ENCODE data around the gene TMCO1. TPM values are rescaled to one million over a fixed set of nuclear protein-coding genes. Genes with fewer than 3 reads are reported as not detected.

The TMCO1 gene
- total RNA-seq, 1 experiment from 2014 or later: 70.1 TPM

DNA sequence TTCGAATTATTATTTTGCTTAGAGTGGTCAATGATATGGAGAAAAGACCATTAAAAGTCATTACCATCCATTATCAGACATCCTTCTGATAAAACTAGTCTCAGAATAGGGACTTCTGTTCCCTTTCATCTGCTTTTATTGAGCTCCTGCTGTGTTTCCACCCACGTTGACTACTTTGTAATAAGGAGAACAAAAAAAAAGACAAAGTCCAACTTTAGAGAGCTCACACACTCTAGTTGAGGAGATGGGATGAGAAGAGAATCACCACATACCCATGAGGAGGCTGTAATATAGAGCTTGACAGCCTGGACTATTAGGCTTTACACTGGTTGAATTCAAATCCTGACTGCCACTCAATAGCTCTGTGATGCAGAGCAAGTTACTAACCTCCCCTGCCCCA, 42.5 kb downstream of the TMCO1 start:
- Histone ChIP-seq H2BK15ac (ENCODE audit: low read depth, low read length) (no peak overlapping the region), H3K56ac (ENCODE audit: insufficient read length, low read depth, low read length) (no peak overlapping the region), H3T11ph (ENCODE audit: low read length) (no peak overlapping the region), H3K9me3 (ENCODE audit: control insufficient read depth, low read depth, low read length) (no peaks in the 10 kb centered on the region), H2BK120ac (ENCODE audit: low read depth, low read length, poor library complexity, severe bottlenecking) (no peak overlapping the region), H3K14ac (ENCODE audit: insufficient read depth, low read length) (no peak overlapping the region), H3K27me3 (ENCODE audit: insufficient read depth, low read length) (no peaks in the 10 kb centered on the region), H2AK5ac (ENCODE audit: insufficient read length, low read length) (no peak overlapping the region), H3K18ac (ENCODE audit: insufficient read length, low read depth, low read length) (no peak overlapping the region), H3K23ac (ENCODE audit: insufficient read length, low read depth, low read length) (no peak overlapping the region), H2BK20ac (ENCODE audit: low read depth, low read length, poor library complexity, severe bottlenecking) (no peak overlapping the region), H3K23me2 (ENCODE audit: insufficient read length, low read depth, low read length, poor library complexity, severe bottlenecking) (no peaks in the 10 kb centered on the region), H3K4me2 (ENCODE audit: insufficient read depth, insufficient read length, low read length) (no peak overlapping the region), H3K9ac (ENCODE audit: extremely low read depth, insufficient read length, low read length) (no peak overlapping the region), H4K20me1 (ENCODE audit: control insufficient read depth, insufficient read depth, insufficient read length) (no peaks in the 10 kb centered on the region), H4K91ac (ENCODE audit: insufficient read length, low read depth, low read length) (no peak overlapping the region), H2AFZ (ENCODE audit: low read length) (no peak overlapping the region), H3K27ac (ENCODE audit: insufficient read length, low read depth, low read length) (no peak overlapping the region), H4K8ac (replicated peaks; ENCODE audit: insufficient read length, low read depth, low read length) (no peak overlapping the region), H3K4me1 (ENCODE audit: insufficient read depth, low read length) (no peaks in the 10 kb centered on the region), H2BK5ac (ENCODE audit: insufficient read length, low read length) (no peak overlapping the region), H4K5ac (ENCODE audit: insufficient read length, low read depth, low read length) (no peak overlapping the region), H3K79me2 (ENCODE audit: insufficient read depth, low read length) (no peaks in the 10 kb centered on the region), H3K79me1 (ENCODE audit: insufficient read depth, low read depth, low read length, poor library complexity, severe bottlenecking) (no peaks in the 10 kb centered on the region), H2BK12ac (ENCODE audit: insufficient read length, low read depth, low read length) (no peak overlapping the region), H3K4ac (ENCODE audit: low read depth, low read length) (no peak overlapping the region)
- TF ChIP-seq, protein P1, sequence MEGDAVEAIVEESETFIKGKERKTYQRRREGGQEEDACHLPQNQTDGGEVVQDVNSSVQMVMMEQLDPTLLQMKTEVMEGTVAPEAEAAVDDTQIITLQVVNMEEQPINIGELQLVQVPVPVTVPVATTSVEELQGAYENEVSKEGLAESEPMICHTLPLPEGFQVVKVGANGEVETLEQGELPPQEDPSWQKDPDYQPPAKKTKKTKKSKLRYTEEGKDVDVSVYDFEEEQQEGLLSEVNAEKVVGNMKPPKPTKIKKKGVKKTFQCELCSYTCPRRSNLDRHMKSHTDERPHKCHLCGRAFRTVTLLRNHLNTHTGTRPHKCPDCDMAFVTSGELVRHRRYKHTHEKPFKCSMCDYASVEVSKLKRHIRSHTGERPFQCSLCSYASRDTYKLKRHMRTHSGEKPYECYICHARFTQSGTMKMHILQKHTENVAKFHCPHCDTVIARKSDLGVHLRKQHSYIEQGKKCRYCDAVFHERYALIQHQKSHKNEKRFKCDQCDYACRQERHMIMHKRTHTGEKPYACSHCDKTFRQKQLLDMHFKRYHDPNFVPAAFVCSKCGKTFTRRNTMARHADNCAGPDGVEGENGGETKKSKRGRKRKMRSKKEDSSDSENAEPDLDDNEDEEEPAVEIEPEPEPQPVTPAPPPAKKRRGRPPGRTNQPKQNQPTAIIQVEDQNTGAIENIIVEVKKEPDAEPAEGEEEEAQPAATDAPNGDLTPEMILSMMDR (conservative IDR thresholded peaks at IDR 0.05): no peak
- H3K4me1 Mint-ChIP-seq: no peaks in the 10 kb centered on the region
- H3K9me3 Mint-ChIP-seq: no peaks in the 10 kb centered on the region
- H3K36me3 Mint-ChIP-seq (ENCODE audit: insufficient read depth in 1 of 3, low read depth in 3 of 3): peaks cover 0 to 8% (median 4%) of the 10 kb centered on the region in 3 experiments; a peak in 4 of 7 replicates
- no CpG with 5 or more reads among the region's 2 CpGs for WGBS (ENCODE audit: extremely low coverage, insufficient read length, low lambda C conversion rate)
- DNase-seq: no peak
- H3K27ac Mint-ChIP-seq: no peak overlapping the region
- no peaks in the 10 kb centered on the region for H3K27me3 Mint-ChIP-seq (ENCODE audit: low read depth)
- no peak overlapping the region for H3K4me3 Mint-ChIP-seq
